OCI-LY3 (cell line): ENCODE data around the gene FAM53B.

Experiments
- H2AFZ ChIP-seq: fragments of 200-600, 300-600 bp; shearing (Covaris generic); 2 replicates; pipeline ENCODE4 v1.6.0; 2014; ENCODE audit warnings: antibody characterized with exemption, low read depth, low read length
- H3K27ac ChIP-seq: fragments of 200-600, 300-600 bp; sonication (generic); 2 replicates; pipeline ENCODE4 v1.5.1; 2014; ENCODE audit warnings: mild to moderate bottlenecking, low read length, moderate library complexity, mixed read lengths
- H3K27me3 ChIP-seq: fragments of 200-600, 300-600 bp; sonication (generic); 2 replicates; pipeline ENCODE4 v1.6.1; 2014; ENCODE audit warnings: low read depth, low read length, mixed read lengths
- H3K36me3 ChIP-seq: fragments of 200-600, 300-600 bp; sonication (generic); replicated peaks from 2 replicates; pipeline ENCODE3; 2014; ENCODE audit warnings: low read depth, low read length, mixed read lengths
- H3K4me1 ChIP-seq: fragments of 300-600, 200-600 bp; sonication (generic); 2 replicates; pipeline ENCODE4 v1.6.1; 2014; ENCODE audit warnings: low read length, mixed read lengths
- H3K4me2 ChIP-seq: fragments of 200-600, 300-600 bp; sonication (generic); 2 replicates; pipeline ENCODE4 v1.6.1; 2014; ENCODE audit warnings: low read length, mixed read lengths
- H3K4me3 ChIP-seq: fragments of 300-600, 200-600 bp; sonication (generic); 2 replicates; pipeline ENCODE4 v1.5.1; 2014; ENCODE audit warnings: antibody characterized with exemption, mild to moderate bottlenecking, low read length, moderate library complexity
- H3K79me2 ChIP-seq: fragments of 300-600, 200-600 bp; shearing (Covaris generic); 2 replicates; pipeline ENCODE4 v1.6.1; 2014; ENCODE audit warnings: mild to moderate bottlenecking, low read length, mixed read lengths
- H3K9ac ChIP-seq: fragments of 300-600, 200-600 bp; shearing (Covaris generic); 2 replicates; pipeline ENCODE4 v1.6.0; 2014; ENCODE audit warnings: mild to moderate bottlenecking, low read length, moderate library complexity
- H3K9me3 ChIP-seq: fragments of 200-600, 300-600 bp; shearing (Covaris generic); 2 replicates; pipeline ENCODE4 v1.6.1; 2014; ENCODE audit warnings: low read length, mixed read lengths; ENCODE audit not compliant: insufficient read depth
- H4K20me1 ChIP-seq: fragments of 200-600, 300-600 bp; sonication (generic); 2 replicates; pipeline ENCODE4 v1.6.1; 2016; ENCODE audit warnings: low read length, mixed read lengths; ENCODE audit not compliant: insufficient read depth
- EZH2phosphoT487 ChIP-seq: fragments of 200-600 bp; shearing (Covaris generic); IDR thresholded peaks from 2 replicates; pipeline ENCODE4 v1.6.1; 2018; ENCODE audit warnings: antibody characterized with exemption, mixed run types, low read depth
- TF ChIP-seq, protein P1 (sequence below): fragments of 200-600, 300-600 bp; sonication (generic); IDR thresholded peaks from 2 replicates; pipeline ENCODE4 v1.5.1; 2014; ENCODE audit warnings: antibody characterized with exemption, low read length, low read depth

FAM53B gene

DNA sequence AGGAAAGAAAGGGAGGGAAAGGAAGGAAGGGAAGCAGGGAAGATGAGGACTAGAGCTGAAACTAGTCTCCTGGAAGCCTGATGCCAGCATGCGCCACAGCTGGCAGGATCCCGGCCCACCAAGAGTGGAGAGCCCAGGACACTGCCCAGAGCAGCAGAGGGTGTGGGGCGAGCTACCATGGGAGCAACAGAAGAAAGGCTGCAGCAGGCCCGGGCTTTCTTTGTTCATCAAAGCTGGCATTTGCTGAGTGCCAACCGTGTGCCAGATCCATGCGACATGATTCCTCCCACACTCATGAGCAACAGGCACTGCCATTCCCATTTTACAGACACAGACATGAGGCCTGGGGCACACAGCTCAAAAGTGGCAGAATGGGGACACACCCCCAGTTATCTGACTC is 68.9 kb downstream of the FAM53B start:
- no peak for TF ChIP-seq EZH2phosphoT487
- TF ChIP-seq, protein P1, sequence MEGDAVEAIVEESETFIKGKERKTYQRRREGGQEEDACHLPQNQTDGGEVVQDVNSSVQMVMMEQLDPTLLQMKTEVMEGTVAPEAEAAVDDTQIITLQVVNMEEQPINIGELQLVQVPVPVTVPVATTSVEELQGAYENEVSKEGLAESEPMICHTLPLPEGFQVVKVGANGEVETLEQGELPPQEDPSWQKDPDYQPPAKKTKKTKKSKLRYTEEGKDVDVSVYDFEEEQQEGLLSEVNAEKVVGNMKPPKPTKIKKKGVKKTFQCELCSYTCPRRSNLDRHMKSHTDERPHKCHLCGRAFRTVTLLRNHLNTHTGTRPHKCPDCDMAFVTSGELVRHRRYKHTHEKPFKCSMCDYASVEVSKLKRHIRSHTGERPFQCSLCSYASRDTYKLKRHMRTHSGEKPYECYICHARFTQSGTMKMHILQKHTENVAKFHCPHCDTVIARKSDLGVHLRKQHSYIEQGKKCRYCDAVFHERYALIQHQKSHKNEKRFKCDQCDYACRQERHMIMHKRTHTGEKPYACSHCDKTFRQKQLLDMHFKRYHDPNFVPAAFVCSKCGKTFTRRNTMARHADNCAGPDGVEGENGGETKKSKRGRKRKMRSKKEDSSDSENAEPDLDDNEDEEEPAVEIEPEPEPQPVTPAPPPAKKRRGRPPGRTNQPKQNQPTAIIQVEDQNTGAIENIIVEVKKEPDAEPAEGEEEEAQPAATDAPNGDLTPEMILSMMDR: no peak
- Histone ChIP-seq H3K27ac (no peak overlapping the region), H3K27me3 (no peaks in the 10 kb centered on the region), H3K9me3 (no peaks in the 10 kb centered on the region), H3K4me3 (no peak overlapping the region), H3K9ac (no peak overlapping the region), H3K4me1 (no peaks in the 10 kb centered on the region), H3K4me2 (no peak overlapping the region), H2AFZ (no peak overlapping the region), H3K36me3 (peaks cover 6% of the 10 kb centered on the region), H3K79me2 (peaks cover 28% of the 10 kb centered on the region), H4K20me1 (peaks cover 92% of the 10 kb centered on the region)

DNA sequence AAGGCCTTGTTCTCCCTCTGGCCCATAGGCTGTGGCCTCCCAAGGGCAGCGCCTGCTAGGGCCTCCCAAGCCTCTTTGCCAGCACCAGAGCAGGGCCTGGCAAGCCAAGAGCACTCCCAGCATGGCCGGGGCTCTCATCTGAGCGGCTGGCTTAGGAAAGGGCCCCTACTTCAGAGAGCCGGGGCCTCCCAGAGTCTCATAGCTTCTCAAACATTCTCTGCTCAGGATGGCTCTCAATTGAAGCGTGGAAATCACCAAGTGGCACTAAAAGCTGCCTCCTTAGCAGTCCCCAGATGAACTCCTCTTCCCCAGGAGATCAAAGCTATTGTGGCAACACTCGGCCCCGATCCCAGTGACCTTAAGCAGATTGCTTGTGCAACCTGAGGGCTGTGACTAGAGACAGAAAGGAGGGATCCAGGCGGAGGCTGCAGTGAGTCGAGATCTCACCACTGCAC is 69.4 kb downstream of the FAM53B start:
- H3K4me1 ChIP-seq: no peaks in the 10 kb centered on the region
- no peaks in the 10 kb centered on the region for H3K27me3 ChIP-seq
- H3K36me3 ChIP-seq: peaks cover 3% of the 10 kb centered on the region
- no peak overlapping the region for H2AFZ ChIP-seq
- peaks cover 25% of the 10 kb centered on the region for H3K79me2 ChIP-seq
- no peaks in the 10 kb centered on the region for H3K9me3 ChIP-seq
- no peak overlapping the region for H3K27ac ChIP-seq
- H3K4me3 ChIP-seq: no peak overlapping the region
- H3K9ac ChIP-seq: no peak overlapping the region
- H4K20me1 ChIP-seq: peaks cover 92% of the 10 kb centered on the region
- no peak for TF ChIP-seq EZH2phosphoT487
- TF ChIP-seq, protein P1: no peak
- H3K4me2 ChIP-seq: no peak overlapping the region

DNA sequence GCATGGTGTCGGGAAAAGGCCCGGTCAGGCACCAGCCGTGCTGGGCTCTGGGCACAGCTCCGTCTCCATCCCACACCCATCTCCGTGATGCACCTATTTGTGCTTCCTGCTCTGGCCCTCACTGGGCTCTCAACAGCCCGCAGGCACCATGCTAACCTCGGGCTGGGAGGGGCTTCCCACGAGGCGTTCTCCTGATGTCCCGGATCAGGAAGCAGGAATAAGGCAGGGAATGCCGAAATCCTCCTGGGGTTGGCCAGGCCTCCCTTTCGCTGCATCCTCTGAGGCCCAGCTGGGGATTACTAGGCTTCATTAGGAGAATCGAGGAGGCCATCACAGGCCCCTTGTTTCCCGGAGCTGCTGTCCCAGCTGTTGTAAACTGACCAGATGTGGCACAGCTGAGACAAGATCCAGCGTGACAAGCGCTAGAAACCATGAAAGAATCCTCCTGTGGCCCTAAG is 72.0 kb downstream of the FAM53B start:
- Histone ChIP-seq H4K20me1 (peaks cover 85% of the 10 kb centered on the region), H3K36me3 (peaks cover 2% of the 10 kb centered on the region), H3K9ac (no peak overlapping the region), H3K4me3 (no peak overlapping the region), H3K4me1 (no peaks in the 10 kb centered on the region), H2AFZ (no peak overlapping the region), H3K79me2 (peaks cover 5% of the 10 kb centered on the region; the same call in 1 of the 2 replicates), H3K4me2 (no peak overlapping the region), H3K27ac (no peak overlapping the region), H3K9me3 (no peaks in the 10 kb centered on the region), H3K27me3 (no peaks in the 10 kb centered on the region)
- TF ChIP-seq, protein P1: no peak
- no peak for TF ChIP-seq EZH2phosphoT487

DNA sequence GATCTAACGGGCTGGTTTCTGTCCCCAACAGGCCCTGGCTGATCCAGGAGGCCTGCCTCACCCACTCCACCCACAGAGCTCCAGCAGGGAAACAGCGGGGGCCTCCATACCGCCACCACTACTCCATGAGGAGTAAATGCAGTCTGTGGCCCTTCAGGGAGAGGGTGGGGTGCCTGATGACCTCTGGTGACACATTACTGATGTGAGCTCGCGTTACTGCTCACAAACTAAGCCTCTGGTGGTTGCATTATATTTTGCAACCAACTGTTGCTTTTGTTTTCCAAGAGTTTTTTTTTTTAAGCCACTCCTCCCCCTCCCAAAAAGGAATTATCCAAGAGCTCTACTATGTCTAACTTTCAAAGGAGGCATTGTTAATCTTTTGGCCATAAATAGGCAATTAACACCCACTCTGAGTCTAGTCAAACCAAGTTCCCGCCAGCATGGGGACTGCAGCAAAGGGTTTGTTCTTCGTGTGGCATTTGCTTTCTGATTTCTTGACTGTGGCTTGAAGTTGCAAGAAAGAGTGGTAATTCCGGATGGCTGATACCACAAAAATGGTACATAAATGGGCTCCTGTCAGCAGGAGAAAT is 72.6 kb downstream of the FAM53B start:
- H2AFZ ChIP-seq: no peak overlapping the region
- no peaks in the 10 kb centered on the region for H3K4me1 ChIP-seq
- H4K20me1 ChIP-seq: peaks cover 85% of the 10 kb centered on the region
- no peaks in the 10 kb centered on the region for H3K36me3 ChIP-seq
- H3K27me3 ChIP-seq: no peaks in the 10 kb centered on the region
- H3K79me2 ChIP-seq: peaks cover 5% of the 10 kb centered on the region; the same call in 1 of the 2 replicates
- H3K9ac ChIP-seq: no peak overlapping the region
- H3K9me3 ChIP-seq: no peaks in the 10 kb centered on the region
- no peak overlapping the region for H3K27ac ChIP-seq
- no peak for TF ChIP-seq EZH2phosphoT487
- TF ChIP-seq, protein P1: no peak
- no peak overlapping the region for H3K4me2 ChIP-seq
- H3K4me3 ChIP-seq: no peak overlapping the region
